ENCODE measurements around the gene ARRDC4.

- TF ChIP-seq, protein P1, sequence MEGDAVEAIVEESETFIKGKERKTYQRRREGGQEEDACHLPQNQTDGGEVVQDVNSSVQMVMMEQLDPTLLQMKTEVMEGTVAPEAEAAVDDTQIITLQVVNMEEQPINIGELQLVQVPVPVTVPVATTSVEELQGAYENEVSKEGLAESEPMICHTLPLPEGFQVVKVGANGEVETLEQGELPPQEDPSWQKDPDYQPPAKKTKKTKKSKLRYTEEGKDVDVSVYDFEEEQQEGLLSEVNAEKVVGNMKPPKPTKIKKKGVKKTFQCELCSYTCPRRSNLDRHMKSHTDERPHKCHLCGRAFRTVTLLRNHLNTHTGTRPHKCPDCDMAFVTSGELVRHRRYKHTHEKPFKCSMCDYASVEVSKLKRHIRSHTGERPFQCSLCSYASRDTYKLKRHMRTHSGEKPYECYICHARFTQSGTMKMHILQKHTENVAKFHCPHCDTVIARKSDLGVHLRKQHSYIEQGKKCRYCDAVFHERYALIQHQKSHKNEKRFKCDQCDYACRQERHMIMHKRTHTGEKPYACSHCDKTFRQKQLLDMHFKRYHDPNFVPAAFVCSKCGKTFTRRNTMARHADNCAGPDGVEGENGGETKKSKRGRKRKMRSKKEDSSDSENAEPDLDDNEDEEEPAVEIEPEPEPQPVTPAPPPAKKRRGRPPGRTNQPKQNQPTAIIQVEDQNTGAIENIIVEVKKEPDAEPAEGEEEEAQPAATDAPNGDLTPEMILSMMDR (IDR thresholded peaks at IDR 0.05; ENCODE audit: insufficient read depth, low read length, poor library complexity, severe bottlenecking): no peak
- no peak for TF ChIP-seq EZH2phosphoT487 (conservative IDR thresholded peaks at IDR 0.05; ENCODE audit: low read length)
These were observed 20.6 kb downstream of the ARRDC4 start for GRCh38 chr15:97981058-97981457.
